Esophagus muscularis mucosa (tissue), 3 donors: ENCODE results near the gene ANTXRL.

ENCODE experiments used
- CTCF ChIP-seq, 3 experiments: fragments of 200-600 bp in 2 of 3; fragments of 450-650 bp in 1 of 3; sonication (generic) in 2 of 3; IDR thresholded peaks; one replicate each; pipeline ENCODE4 v1.5.1; 2017 to 2019; ENCODE audit warnings: antibody characterized with exemption in 3 of 3, mild to moderate bottlenecking in 2 of 3, moderate library complexity in 1 of 3
- POLR2A ChIP-seq: fragments of 450-650 bp; IDR thresholded peaks from one replicate; pipeline ENCODE4 v1.6.1; 2017; ENCODE audit warnings: antibody characterized with exemption, moderate library complexity, mild to moderate bottlenecking, low read depth

GRCh38 chr10:46297406-46298204 is 10.8 kb downstream of the ANTXRL start:
- TF ChIP-seq CTCF (IDR thresholded peaks at IDR 0.05), result no peak
- TF ChIP-seq POLR2A, result no peak
